Left forelimb (tissue), 1 donor: ENCODE measurements around the gene AKAP6.
"Not testable (repeated sequence)": the region's sequence is repeated elsewhere in the genome, so short reads cannot be mapped to it uniquely, and the experiment has no call there.

Source experiments
- DNase-seq: peaks from one replicate; pipeline ENCODE4 v3.0.0-alpha.2; 2018; ENCODE audit warnings: low spot score

AKAP6 gene

GRCh38 chr14:32583427-32583826, 254.3 kb downstream of the AKAP6 start:
- not testable (repeated sequence) for DNase-seq

GRCh38 chr14:32584079-32584478, 255.0 kb downstream of the AKAP6 start:
- no peak for DNase-seq

GRCh38 chr14:32587461-32587860, 258.4 kb downstream of the AKAP6 start:
- no peak for DNase-seq

- no peak for DNase-seq
These were observed 259.6 kb downstream of the AKAP6 start for GRCh38 chr14:32588448-32589320.

- DNase-seq = no peak
These were observed 261.1 kb downstream of the AKAP6 start for GRCh38 chr14:32590157-32590556.

GRCh38 chr14:32593290-32593942, 264.3 kb downstream of the AKAP6 start:
- DNase-seq = no peak

GRCh38 chr14:32594766-32595165, 265.7 kb downstream of the AKAP6 start:
- no peak for DNase-seq

GRCh38 chr14:32595497-32595896, 266.4 kb downstream of the AKAP6 start:
- no peak for DNase-seq

- no peak for DNase-seq
These were observed 267.3 kb downstream of the AKAP6 start for GRCh38 chr14:32596390-32596789.

GRCh38 chr14:32597771-32598170, 268.7 kb downstream of the AKAP6 start:
- no peak for DNase-seq

GRCh38 chr14:32601069-32601468, 272.0 kb downstream of the AKAP6 start:
- no peak for DNase-seq

GRCh38 chr14:32601906-32602305, 272.8 kb downstream of the AKAP6 start:
- no peak for DNase-seq

- DNase-seq = no peak
These were observed 273.6 kb downstream of the AKAP6 start for GRCh38 chr14:32602699-32603098.

- no peak for DNase-seq
These were observed 275.0 kb downstream of the AKAP6 start for GRCh38 chr14:32603992-32604565.

GRCh38 chr14:32606301-32606700, 277.2 kb downstream of the AKAP6 start:
- no peak for DNase-seq

GRCh38 chr14:32607399-32607798, 278.3 kb downstream of the AKAP6 start:
- DNase-seq = no peak

GRCh38 chr14:32608857-32609256, 279.8 kb downstream of the AKAP6 start:
- DNase-seq = no peak

GRCh38 chr14:32609388-32609787, 280.3 kb downstream of the AKAP6 start:
- no peak for DNase-seq

- DNase-seq = no peak
These were observed 282.7 kb downstream of the AKAP6 start for GRCh38 chr14:32611752-32612151.

GRCh38 chr14:32618991-32619390, 289.9 kb downstream of the AKAP6 start:
- DNase-seq = no peak

- no peak for DNase-seq
These were observed 291.2 kb downstream of the AKAP6 start for GRCh38 chr14:32620303-32620702.

GRCh38 chr14:32620724-32621123, 291.6 kb downstream of the AKAP6 start:
- no peak for DNase-seq

- no peak for DNase-seq
These were observed 292.5 kb downstream of the AKAP6 start for GRCh38 chr14:32621585-32621984.
